Activated CD4-positive, alpha-beta T cell treated with anti-CD3 and anti-CD28 coated beads, Interleukin-2, amount 50 U/mL, for 4 hours (primary cell): ENCODE measurements around the gene TEX47.

ENCODE experiments used
- DNase-seq, 2 experiments: peaks; one replicate each; pipeline ENCODE4 v3.0.0-alpha.2; 2020

TEX47 gene

DNA sequence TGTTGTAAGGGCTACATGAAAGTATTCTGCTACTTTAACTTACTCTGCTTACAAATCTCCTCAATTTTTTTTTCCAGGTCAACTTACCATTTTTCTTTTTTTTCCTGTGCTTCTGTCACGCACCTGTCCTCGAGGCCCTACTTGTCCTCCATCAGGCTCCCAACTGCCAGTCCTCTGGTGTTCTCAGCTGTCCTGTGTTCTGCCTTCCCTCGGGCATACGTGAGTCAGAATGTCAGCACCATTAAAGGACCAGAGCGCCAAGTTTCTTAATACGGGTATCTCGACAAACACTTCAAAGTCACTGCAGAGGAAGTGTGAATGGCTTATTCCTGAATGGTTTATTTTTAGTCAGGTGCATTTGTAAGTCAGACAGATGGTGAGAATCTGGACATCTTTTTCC, at the start of gene TEX47:
Gene TEX47 (minus strand): TSS at position 185 of the 400 bp plus-strand sequence. CDS start 795 bp downstream, outside the sequence.
- no peak for DNase-seq

DNA sequence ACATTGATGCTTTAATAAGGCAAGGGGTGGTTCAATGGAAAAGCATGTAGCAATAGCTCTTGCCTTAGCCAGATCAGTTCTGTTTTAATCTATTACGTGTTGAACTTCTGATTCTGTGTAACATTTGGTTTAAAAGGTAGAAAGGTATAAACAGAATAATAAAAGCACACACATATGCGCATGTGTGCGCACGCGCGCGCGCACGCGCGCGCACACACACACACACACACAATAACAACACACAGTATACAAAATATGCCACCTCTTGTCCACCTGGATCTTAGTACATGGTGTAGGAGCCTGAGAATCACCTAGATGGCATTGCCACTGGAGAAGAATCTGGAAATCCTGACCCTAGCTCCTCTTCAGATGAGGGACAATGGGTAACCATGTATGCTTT, 49.6 kb upstream of the TEX47 start:
- no peak for DNase-seq

DNA sequence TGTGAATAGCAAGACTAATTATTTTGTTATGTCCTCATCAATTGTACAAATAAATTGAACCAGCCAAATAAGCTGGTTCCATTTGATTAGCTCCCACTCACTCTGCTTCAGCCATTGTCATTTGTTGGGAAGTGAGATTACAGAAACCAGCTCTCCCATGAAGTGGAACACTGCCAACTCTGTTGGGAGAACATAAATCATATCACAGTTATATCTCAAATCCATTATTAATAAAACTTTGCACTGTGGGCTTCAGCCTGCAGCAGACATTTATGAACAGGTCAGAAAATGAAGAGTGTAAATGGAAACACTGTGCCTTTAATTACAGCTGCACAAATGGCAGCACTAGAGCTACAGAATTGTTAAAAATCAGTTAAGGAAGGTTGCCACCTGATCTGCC, 46.7 kb upstream of the TEX47 start:
- DNase-seq = no peak

DNA sequence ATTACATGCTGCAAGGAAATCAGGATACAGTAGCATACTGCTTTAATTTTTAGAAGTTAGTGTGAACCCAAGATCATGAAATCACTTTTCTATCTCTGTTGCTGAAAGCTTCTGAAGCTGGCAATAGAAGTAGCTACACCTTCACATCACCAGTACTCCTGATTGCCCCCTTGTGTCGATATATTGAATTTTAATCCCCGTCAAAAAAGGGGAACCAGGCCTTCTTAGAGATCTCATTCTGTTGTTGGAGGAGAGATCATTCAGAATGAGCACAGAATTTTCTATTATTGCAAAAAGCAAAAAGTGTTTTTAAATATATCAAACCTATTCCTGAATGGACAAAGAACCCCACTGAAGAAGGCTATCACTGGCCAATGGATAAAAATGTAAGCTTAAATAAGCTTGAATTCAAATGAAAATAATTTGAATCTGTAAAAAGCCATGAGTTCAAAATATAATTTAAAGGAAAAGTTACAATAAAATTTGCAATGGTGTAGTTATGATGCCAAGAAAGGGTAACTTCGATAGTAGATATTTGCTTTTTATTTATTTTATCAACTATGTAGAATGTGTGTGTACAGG, 39.7 kb upstream of the TEX47 start:
- DNase-seq = no peak

DNA sequence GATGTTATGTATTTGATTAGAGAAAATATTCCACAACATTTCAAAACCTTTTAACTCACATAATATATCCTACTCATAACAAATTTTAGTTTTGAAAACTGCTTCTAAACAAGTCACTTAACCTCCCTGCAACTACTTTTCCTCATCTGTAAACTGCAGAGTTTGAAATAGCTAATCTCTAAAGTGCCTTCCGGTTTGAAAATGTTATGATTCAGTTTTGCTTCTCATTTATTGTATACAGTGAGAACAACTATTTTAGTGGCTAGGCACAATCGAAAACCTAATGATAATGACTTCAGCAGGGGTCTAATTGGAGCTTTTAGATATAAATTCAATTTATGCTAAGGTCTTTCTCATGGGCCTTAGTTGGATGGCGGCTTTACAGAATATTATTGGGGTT, 30.7 kb upstream of the TEX47 start:
- no peak for DNase-seq

DNA sequence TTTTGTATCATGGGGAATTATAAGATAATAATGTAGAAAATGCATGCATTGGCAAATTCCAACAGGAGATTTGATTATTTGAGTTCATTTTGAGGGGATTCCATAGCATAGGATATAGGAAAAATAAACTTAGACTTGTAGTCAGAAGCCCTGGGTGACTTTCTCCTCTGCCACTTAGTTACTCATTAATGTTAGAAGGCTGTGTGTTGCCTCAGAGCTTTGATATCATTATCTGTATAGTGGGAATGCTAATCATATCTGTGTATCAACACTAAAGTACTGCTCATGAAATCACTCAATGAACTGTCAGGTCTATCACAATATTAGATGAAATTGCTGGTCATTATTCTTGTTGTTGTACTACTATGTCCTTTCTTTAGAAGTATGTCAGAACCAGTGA, 23.0 kb upstream of the TEX47 start:
- DNase-seq = no peak

DNA sequence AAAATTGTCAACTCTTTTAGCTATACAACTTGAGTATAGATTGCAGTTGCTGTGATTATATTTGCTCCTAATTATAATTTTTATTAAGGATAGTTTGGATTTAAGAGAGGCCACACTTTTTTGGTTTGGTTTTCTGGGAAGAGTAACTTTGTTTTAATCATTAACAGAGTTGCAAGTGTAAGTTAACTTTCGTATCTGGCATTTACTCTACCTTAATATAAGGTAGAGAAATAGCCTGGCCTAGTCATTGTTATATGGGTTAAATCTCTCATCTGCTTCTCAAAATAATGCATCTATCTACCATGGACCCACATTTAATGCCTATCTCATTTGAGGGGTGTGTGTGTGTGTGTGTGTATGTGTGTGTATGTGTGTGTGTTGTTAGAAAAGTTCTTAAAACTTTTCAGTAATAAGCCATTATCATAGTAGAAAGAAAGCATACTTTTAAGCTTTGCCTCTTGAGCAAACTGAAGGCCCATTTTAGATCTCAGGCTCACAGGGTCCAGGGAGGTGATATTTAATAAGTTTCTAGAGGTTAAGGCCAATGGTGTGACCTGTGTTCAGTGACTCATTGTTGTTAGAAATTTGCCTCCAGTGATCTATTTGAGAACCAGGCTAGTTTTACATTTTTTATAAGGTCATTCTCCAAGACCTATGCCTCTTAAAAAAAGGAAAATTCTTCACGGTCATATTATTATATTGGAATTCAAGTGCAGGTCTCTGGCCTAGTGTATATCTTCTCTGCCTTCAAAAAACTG, 10.9 kb upstream of the TEX47 start:
- DNase-seq = no peak

DNA sequence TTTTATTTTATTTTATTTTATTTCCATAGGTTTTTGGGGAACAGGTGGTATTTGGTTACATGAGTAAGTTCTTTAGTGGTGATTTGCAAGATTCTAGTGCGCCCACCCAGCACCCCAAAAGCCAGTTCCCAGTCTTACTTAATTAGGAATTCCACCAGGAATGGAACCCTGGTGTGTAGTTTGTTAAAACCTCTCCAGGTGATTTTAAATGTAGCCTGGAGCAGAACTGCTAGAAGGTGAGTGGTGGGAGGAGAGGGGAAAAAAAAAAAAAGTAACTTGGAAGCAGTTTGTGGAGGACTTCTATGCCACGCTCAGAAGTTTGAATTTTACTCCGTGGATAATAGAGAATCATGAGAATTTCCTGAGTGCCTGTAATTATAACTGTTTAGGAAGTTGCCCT, 5.5 kb upstream of the TEX47 start:
- DNase-seq = no peak

DNA sequence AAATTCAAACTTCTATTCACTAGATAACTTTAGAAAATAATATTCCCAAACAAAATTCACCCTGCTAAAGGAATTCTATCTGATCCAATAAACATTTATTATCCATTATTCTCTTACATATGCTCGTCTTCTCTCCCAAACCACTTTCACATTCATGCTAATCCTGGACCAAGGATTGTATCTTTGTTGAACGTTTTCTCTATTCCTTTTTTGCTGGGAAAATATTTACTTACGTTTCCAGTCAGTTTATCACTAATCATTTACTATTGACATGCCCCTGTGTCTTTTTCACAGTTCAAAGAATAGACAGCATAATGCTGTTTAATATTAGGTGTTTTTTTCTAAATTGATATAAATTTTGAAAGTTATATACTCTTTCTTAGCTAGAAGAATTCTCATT, 3.2 kb downstream of the TEX47 start:
- no peak for DNase-seq

DNA sequence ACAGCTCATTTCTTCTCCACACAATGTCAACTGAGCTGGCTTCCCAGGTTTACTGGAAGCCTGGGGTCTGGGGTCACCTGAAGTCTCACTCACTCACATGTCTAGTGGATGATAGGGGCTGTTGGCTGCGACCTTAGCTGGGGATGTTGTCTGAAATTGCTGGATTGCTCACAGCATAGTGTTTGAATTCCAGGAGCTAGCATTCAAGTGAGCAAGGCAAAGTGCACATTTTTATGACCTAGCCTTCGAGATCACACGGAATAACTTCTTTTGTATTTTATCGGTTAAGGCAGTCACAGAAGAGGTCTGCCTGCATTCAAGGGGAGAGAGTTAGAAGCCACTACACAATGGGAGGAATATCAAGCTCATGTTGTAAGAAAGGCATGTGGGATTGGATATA, 3.6 kb downstream of the TEX47 start:
- no peak for DNase-seq

DNA sequence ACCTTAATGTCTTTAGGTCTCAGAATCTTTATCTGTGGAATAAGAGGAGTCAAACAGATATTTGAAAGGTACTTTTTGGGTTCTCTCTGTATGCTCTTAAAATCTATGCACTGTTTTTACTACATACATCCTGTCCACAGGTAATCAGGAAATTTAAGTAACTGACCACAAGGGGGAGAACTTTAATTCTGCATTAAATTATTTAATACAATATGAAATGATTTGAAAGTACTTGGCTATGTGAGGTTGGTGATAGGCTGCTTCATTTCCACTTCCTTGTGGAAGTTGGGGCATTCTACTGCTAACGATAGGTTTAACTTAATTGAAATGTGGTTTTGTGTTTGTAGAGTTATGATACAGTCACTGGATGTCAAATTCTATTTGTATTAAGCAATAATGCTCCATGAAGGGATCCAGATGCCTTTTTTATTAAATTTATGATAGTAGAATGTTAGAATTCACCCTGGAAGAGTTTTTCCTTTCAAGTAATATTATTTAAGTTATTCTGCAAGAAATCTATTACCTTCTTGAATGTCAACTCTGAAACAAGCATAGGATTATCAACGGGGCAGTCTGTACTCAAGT, 6.0 kb downstream of the TEX47 start:
- DNase-seq = no peak

DNA sequence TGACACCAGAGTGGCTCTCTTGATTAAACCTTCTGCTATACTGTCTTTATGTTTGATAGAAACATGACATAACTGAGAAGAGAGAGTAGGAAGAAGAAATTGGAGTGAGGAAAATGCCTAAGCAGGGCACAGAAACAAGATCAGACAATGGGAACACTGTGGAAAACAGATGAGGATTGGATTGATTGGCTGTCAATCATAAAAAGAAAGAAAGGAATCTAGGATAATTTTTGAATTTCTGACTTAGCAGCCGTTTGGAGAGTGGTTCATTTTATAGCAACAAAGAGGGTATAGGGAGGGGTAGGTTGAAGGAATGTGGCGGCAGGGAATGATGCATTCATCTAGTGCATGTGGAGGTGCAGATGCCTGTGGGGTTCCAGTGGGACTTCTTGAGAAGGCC, 7.8 kb downstream of the TEX47 start:
- no peak for DNase-seq

DNA sequence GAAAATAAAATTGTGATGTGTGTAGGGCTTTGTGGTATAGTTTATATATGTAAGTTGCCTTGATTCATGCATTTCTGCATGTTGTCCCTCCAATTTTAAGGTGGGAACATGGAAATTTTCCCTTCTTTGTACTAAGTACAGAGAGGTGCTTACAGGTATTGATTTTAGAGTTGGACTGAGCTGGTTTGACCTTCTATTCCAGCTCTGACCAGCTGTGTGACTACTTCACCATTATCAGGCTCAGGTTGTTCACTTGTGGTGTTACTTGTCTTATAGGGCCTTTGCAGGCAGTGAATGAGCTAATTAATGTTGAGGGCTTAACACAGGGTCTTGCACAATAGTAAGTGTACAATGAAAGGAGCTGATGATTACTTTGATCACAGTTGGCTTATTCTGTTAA, 19.7 kb downstream of the TEX47 start:
- DNase-seq = no peak

DNA sequence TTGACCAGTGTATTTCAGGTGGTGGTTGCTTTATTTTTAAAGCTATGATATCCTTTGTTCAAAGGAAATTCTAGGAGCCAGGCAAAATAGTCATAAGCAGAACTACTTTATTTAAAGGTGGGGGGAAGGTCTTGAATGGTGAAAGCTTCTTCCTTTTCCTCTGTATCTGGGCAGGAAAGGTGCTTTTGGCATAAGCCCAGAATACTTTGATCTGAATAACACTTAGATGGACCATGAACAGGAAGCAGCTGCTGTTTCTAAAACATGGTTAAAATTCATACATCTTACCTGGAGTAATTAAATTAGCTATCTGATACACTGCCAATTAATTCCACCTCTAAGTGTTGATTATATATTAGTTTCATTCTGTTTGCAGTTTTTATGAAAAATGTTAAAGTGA, 22.8 kb downstream of the TEX47 start:
- no peak for DNase-seq

DNA sequence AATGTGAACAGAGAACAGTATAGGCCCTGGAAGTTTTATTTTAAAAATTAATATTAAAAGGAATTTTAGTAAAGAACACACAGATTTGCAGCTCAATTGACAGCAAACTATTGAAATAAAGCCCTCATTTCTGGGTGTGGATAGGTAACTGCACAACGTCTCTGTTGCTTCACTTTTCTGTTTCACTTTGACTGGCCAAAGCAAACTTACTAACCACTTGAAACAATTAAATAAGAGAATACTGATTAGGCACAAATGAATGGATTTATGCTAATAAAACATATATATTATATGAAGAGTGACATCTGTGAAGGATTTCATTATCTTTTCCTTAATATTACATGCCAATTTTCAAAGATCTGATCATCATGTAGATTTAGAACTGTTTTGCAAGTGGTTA, 24.1 kb downstream of the TEX47 start:
- no peak for DNase-seq

DNA sequence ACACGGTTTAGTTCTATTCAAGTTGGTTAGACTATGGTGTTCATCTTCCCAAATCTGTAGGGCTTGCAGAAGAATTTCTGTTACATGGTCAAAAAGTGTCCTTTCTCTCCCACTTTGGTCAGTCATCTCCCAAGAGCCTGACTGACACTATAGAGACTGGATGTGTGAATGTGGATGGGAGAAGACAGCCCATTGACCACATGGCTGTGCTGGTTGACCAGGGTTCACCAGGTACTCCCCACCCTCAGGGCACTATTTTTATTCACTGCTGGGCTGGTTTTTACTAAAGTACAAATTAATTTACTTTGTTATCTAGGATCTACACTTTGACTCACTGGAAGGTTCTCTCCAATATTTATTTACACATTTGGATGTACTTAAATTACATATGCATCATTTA, 33.8 kb downstream of the TEX47 start:
- no peak for DNase-seq

DNA sequence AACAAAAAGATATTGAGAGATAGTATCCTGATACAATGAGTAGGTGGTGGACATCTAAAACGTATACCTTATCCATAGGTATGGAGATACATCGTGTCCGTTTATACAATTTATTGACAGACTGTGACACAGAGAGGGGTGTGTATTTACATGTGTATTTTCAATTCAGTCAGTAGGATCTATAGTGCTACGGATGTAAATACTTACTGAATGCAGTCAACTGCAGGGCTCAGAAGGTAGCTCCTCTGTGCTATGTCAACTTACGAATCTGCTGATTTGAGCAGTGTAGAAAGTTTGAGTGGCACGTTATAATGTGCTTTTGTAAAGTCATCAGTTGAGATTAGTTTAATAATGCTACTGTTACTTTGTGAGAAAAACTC, 35.4 kb downstream of the TEX47 start:
- DNase-seq = no peak

DNA sequence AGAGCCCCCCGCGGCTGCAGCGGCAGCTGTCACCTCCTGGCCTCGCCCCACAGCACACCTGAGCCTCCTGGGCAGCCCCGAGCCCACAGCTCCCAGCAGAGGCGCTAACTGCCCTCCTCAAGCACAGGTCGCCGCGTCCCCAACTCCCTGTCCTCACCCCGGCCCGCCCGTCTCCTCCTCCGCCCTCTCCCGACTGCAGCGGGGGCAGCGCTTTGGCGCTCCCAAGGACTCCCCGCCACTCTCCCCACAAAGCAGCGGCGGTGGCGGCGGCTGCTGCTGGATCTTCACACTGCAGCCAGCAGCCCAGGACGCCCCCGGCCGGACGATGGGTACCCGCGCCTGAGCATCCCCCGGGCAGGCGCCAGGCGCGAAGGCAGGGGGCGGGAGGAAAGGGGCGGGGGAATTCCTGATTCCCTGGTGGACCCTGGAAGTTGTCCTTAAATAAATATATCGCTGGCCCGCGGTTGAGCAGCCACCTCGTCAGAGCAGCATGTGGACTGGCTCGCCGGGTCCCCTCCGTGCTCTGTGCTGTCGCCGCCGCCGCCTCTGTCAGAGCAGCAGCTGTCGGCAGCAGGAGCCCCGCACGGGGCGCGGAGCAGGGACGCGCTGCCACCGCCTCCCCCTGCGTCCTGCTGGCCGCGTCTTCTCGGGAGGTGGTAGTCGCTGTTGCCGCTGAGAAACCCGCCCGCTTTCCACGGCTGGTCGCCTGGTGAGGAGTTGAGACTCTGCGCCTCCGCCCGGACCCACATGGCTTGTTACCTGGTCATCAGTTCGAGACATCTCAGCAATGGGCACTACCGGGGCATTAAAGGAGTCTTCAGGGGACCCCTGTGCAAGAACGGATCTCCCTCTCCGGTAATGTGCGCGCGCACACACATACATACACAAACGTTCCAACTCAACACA, 36.1 kb downstream of the TEX47 start, which contains the start of gene ZNF804B:
Gene ZNF804B (plus strand): TSS at position 471 of the 906 bp plus-strand sequence. CDS start 277 bp downstream, at position 748.
- no peak for DNase-seq

DNA sequence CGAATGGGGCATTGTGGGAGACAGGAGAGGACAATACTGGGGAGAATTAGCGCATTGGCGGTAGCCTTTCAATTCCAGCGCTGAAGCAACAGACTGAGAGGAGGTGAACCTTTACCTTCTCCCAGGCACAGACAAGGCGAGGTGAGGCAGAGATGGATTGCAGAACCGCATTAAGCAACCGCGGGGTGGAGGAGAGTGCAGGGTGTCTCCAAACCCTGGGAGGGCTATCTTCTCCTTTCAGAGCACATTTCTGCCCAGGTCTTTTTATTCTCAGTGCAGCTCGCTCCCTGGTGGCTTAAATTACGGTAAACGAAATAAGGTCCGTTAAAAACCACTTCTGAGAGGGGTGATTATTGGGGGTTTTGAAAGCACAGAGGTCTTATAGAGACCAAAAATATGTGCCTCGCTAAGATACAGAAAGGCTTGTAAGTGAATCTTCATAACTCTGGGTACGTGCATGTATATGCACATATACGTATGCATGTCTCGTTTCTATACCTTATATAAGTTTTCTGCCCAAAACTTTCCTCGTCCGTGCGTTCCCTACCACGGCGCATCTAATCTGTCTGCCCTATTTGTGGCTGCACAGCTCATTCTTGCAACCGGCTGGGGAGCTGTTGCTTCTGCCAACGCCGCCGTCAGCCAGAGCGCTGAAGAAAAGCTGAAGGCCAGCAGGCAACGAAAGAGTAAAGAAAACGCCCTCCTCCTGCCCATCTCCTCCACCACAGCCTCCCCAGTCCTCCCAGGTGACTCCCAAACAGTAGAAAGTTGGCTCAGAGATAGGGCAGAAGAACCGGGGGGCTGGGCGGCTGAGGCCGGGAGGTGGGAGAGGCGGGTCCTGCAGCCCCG, 36.9 kb downstream of the TEX47 start:
- no peak for DNase-seq

DNA sequence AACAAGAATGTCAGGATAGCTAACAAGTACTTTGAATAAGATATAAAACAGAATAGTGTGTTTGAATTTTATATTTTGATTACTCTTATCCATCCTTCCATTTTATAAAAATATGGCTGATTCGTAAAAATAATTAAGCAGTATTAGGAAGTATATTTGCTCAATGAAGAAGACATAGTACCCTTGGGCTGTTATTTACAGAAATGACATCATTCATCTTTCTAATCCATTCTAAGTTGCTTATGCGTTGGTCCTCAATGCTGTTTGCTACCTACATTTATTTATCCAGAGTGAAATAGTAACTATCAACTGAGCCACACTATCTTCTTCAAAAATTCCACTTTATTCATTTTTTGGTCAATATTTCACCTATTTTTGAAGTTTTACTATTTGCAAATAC, 38.2 kb downstream of the TEX47 start:
- DNase-seq = no peak

DNA sequence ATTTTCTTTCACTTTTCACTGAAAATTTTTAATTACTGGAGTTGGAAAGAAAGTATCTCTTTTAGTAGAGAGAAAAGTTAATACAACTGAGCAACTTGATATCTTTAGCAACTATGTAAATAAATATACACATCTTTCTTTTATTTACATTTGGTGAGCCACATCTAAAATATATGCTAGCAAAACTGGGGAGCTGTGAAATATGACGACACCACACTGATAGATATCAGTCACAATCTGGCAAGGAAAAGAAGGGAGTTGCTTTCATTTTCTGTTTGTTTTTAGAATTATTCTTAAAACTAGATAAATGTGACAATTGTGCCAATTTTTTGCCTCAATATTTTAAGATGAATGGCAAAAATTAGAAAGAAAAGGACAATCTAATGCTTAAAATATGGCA, 38.7 kb downstream of the TEX47 start:
- no peak for DNase-seq

DNA sequence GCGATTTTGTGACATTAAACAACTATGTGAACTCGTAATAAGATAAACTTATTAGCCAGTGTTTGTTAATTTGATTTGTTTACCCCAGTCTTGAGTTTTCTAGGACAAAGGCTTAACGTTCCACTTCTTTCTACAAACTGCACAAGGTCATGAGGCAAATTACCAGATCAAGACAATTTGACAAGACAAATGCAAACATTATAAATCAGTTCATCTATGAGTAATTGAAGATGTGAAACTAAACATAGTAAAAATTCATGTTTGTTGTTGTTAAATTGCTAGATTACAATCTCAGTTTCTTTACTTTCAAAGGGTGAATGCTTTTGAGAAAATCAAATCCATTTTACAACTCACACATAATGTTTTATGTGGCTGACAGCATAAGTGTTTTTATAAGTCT, 49.4 kb downstream of the TEX47 start:
- no peak for DNase-seq
